ENCODE results near the gene RPP38.
A peak's percentile ranks its signal among the peaks of the same experiment; 100 is the strongest.

Gene RPP38, protein sequence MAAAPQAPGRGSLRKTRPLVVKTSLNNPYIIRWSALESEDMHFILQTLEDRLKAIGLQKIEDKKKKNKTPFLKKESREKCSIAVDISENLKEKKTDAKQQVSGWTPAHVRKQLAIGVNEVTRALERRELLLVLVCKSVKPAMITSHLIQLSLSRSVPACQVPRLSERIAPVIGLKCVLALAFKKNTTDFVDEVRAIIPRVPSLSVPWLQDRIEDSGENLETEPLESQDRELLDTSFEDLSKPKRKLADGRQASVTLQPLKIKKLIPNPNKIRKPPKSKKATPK

DNA sequence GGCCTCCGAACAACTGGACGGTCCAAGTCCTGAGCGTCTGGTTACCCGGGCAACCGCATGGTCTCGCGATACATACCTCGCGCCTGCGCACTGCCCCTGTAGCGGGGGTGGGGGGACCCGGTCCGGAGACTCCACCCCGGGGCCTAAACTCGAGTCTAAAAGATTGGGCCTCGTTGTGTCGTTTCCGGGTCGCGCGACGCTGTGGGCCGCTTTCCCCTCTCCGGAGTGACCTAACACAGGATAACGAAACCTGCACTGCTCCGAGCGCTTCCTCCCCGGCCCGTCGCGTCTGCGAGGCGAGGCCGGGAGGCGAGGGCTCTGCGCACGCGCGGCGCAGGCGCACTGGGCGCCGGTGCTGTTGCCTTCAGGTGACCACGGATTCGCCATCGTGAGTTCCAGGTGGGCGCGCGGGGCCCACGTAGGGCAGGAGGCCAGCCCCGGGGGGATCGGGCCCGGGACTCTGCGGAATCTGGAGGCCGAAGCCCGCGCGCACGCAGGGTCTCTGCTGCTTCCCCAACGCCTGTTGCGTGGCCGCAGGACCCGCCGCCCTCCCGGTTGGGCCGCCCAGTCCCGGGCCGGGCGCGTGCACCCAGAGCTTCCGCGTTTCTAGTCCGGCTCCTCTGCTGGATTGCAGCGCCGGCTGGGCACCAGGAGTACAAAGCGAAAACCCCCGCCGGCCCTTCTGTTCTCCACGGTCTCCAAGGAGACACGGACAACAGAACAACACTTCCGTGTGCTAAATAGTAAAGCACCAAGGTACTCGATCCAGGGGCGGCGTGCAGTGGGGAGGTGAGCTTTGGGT lies at the start of gene RPP38:
Gene RPP38 (plus strand): TSS at position 345 of the 802 bp plus-strand sequence. CDS start 5,960 bp downstream, outside the sequence.
- peak; percentile 97 for DNase-seq (ENCODE audit: low read depth)

DNA sequence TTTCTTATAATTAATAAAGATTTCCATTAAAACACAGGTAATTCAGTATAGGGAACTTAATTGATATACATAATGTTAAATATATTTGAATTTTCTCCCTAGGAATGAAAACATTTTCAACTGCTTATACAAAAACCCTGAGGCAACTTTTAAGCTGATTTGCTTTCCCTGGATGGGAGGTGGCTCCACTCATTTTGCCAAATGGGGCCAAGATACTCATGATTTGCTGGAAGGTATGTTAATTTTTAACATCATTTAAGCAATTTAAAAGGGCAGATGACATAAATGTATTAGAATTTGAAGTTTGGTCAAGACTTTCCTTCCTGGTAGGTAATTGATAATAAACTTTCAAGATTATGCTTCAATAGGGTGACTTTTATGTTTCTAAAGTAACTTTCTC lies 47.6 kb upstream of the RPP38 start:
- DNase-seq (ENCODE audit: low read depth) = no peak

DNA sequence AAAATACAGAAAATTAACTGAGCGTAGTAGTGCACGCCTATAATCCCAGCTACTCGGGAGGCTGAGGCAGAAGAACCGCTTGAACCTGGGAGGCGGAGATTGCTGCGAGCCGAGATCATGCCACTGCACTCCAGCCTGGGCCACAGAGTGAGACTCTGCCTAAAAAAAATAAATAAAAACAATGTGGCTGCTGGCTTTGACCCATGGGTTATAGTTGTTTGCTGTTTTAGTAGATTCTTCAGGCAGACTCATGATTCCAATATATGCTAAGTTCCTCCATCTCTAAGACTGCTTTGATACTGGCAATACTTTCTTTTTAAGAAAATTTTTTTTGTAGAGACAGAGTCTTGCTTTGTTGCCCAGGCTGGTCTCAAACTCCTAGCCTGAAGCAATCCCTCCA lies 45.0 kb upstream of the RPP38 start:
- DNase-seq (ENCODE audit: low read depth) = no peak

DNA sequence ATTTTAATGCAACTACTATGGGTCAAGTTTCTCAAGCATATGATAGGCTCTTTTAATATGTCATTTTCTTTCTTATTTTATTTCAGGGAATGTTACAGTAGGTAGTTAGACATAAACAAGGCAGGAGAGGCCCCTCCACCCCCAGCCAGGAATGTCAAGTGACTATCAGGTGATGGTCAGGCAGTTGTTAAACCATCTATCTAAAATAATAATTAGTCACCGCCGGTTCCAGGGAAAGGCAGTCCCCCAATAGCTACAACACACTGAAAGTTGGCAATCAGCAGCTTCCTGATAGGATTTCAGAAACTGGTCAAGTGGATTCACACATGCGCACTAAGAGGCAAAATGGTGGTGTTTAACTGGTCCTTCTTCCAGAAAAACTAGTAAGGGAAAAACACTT lies 44.1 kb upstream of the RPP38 start:
- DNase-seq (ENCODE audit: low read depth) = no peak

DNA sequence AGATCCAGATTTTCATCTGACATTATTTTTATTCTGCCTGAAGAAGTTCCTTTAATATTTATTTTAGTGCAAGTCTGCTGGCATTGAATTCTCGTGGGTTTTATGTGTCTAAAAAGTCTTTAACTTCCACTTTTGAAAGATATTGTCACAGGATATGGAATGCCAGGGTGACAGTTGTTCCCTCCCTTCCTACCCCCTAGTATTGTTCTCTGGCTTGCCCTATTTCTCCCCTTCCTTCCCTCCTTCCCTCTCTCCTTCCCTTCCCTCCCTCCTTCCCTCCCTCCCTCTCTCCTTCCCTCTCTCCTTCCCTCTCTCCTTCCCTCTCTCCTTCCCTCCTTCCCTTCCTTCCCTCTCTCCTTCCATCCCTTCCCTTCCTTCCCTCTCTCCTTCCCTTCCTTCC lies 38.5 kb upstream of the RPP38 start:
- no peak for DNase-seq (ENCODE audit: low read depth)

DNA sequence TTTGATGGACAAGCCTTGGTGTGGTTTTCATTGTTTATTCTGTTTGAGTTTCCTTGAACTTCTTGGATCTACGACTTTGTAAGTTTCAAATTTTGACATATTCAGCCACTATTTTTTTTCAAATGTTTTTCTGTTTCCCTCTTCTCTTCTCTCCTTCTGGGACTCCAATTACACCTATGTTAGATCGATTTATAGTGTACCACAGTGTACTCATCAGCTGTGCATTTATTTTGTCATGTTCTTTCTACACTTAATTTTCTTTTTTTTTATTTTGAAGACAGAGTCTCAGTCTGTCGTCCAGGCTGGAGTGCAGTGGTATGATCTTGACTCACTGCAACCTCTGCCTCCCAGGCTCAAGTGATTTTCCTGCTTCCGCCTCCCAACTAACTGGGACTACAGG lies 37.2 kb upstream of the RPP38 start:
- DNase-seq (ENCODE audit: low read depth) = no peak

DNA sequence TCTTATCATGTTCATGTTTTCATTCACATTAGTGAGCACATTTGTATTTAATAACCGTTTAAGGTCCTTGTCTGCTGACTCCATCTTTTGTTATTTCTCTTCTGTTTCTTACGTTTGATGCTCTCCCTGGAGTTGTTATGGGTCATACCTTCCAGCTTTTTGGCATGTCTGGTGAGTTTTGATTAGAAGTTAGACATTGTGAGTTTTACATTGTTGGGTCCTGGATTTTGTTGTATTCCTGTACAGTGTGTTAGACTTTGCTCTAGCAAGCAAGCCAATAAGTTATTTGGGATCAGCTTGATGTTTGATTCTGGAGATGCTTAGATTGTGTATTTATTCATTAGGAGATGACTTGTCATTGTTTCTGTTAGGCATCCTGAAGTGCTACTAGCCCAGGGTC lies 36.5 kb upstream of the RPP38 start:
- DNase-seq (ENCODE audit: low read depth) = no peak

DNA sequence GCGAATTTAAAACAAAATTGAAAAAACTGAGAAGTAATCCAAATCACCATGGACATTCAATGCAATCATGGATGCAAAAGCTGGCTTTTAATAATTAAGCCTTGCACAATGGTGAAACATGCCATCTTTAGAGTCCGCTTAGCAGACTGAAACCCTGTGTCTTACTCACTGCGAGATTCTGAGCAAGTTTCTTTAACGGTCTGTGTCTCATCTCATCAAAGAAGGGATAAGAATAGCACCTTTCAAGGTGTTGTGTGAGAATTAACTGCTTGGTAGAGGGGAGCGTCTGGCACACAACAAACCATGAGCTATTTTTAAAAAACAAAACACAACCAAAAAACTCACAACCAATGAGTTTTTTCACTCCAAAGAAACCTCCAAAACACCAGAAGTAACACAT lies 30.0 kb upstream of the RPP38 start:
- no peak for DNase-seq (ENCODE audit: low read depth)

DNA sequence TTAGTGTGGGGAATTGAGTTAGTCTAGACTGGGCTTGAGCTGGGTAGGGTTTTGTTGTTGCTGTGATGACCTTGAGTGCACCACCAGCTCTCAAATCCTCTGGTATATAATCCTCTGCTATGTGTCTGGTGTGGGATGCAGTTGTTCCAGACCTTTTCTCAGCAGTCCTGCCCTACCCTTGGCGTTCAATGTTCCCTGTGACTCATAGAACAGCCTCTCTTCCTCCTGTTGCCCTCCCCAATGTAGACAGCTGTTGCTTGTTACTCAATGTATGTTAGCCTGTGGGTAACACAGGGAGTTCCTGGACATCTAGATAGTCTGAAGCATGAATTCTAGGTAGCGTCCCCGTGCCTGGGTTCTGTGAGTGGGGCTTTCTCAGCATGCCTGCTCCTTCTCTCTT lies 28.4 kb upstream of the RPP38 start:
- DNase-seq (ENCODE audit: low read depth) = no peak

DNA sequence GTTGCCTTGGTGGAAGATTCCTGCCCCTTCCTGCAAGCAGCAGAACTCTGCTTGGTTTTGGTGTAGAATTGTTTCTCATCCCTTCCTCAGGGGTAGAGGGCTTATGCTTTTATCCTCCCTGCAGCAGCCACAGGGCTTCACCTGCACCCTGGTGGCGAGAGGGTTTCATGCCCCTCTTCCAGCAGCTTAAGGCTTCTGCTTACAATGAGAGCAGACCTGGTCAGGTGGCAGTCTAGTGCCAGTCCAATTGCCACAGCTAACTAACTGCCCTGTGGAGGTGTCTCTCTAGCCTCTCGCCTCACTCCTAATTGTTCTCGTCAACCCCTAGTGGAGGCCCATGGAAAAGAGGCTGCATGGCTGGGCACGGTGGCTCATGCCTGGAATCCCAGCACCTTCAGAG lies 27.9 kb upstream of the RPP38 start:
- no peak for DNase-seq (ENCODE audit: low read depth)

DNA sequence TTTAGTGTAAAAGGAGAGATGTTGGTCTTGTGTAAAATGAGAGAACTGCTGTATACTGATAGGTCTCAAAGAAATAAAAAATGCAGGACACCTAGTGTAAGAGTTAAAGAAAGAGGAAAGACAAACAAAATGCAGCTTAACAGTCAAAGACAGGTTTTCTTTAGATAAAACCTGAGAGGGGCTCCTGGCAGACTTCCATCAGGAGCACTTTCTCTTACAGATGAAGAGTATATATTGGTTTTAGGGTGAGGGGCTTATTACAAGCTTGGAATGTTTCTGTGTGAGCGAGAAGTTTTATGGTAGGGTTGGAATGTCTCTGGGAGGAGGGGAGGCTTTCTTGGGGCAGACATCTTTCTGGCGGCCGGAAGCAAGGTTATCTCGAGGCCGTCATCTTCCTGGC lies 24.8 kb upstream of the RPP38 start:
- no peak for DNase-seq (ENCODE audit: low read depth)

DNA sequence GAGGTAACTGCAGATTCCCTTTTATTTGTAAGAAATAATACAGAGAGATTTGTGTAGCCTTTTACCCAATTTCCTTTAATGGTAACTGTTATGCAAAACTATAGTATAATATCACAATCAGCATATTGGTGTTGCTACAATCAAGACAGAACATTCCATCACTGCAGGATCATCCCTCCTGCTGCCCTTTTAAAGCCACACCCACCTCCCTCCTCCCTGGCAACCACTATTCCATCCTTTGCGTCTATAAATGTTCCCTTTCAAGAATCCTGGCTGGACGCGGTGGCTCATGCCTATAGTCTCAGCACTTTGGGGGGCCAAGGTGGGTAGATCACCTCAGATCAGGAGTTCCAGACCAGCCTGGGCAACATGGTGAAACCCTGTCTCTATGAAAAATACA lies 21.7 kb upstream of the RPP38 start:
- DNase-seq (ENCODE audit: low read depth) = no peak

DNA sequence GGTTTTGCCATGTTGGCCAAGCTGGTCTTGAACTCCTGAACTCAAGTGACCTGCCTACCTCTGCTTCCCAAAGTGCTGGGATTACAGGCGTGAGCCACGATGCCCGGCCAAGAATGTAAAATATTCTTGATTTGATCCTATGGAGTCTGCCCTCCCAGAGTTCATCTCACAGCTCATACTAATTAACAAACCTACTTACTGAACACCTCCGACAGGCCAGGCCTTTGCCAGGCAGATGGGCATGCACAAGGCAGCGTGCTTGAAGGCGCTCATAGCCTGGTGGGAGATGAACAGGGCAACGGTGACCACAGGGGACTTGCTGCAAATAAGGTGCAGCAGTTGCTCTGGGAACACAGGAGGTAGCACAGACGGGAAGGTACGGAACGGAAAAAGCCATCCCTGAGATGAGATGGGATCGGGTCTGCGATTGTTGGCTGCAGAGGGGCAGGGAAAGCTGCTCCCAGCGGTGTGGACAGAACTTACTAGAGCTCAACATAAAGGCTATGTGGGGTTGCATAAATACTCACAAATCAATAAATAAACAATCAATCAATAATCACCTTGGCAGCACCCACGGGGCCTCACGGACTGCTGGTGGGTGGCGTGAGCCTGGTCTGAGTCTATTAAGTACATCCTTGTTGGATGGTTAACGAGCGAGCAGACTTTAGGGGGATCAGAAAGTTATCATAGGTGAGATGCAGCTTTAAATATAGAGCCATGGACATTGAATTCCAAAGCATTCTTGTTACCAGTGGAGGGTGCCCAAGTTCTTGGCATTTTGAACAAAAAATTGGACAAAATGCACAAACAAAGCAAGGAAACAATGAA lies 13.3 kb upstream of the RPP38 start:
- DNase-seq (ENCODE audit: low read depth) = no peak

DNA sequence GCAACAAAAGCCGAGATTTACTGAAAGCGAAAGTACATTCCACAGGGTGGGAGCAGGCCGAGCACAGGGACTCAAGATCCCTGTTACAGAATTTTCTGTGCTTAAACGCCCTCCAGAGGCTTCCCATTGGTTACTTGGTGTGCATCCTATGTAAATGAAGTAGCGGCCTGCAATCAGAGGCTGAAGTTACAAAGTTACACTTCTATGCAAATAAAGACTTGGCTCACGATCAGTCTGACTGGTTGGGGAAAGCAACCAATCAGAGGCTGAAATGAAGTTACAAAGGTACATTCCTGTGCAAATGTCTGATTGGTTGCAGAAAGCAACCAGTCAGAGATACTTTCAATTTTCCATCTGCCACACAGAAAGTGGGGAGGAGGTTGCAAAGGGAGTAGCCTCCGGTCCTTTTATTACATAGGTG lies 12.6 kb upstream of the RPP38 start:
- no peak for DNase-seq (ENCODE audit: low read depth)

DNA sequence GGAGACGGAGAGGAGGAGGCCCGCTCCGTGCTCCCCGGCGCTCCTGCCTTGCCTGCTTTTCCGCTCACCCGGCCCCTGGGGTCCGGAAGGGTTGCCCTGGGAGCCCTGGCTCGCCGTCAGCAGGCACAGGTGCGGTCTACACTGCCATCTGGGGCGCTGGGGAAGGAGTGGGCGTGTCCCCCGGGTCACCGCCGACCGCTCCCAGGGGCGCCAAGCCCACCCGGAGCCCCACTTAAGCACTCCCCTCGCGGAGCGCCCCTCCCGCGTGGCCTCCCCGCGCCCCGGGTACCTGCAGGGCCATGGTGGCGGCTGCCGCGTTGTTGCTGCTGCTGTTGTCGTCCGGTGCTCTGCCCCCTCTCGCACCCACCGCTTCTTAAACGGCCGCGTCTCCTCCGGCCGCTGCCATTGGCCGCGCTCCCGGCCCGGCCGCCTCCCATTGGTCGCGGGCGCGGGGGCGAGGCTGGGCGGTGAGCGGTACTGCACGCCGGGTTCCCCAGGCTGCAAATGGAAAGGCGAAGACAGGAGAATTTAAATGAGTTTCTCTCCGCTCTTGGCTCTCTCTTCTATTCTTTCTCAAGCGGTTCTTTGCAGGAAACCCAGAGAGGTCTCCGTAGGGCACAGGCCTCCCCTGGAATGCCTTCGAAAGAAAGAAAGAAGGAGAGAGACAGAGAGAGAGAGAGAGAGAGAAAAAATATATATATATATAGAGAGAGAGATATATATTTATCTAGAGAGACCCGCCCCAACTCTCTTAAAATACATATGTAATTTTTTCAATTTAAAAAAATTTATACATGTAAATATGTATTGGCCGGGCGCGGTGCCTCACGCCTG lies 8.5 kb upstream of the RPP38 start, which contains the start of gene ACBD7:
Gene ACBD7 (minus strand): TSS at position 349 of the 834 bp plus-strand sequence. CDS start 48 bp downstream, at position 301.
- peak; percentile 70 for DNase-seq (ENCODE audit: low read depth)

DNA sequence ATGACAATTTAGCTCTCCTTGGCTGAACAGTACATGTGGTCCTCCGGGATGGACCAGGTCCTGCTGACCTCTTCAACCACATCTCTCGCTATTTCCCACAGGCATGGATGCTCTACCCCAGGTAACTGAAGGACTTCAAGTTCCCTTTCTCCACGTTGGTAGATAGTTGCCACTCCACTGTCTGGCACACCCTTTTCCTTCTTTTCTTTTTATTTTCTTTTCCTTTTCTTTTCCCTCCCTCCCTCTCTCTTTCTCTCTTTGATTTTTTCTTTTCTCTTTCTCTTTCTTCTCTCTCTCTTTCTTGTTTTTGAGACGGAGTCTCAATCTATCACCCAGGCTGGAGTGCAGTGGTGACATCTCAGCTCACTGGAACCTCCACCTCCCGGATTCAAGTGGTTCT lies 5.7 kb upstream of the RPP38 start:
- DNase-seq (ENCODE audit: low read depth) = no peak

DNA sequence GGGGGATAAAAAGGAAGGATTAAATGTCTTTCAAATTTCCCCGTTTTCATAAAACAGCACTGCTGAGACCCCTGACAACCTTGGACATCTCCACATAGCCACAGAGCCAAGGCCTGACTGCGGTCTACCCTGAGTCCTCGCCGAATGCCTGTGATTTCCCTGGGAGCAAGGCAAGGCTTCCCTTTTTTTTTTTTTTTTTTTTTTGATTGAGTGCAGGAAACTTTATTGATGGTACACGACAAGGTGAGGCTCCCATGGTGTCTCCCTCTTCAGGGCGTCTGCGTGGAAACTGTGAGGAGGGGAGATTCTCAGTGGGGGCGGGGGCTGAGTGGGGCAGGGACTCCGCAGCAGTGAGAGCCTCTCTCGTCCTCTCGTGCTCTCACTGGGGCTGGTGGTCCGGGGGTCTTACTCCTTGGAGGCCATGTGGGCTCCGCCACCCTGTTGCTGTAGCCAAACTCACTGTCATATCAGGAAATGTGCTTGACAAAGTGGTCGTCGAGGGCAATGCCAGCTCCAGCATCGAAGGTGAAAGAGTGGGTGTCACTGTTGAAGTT lies 4.2 kb upstream of the RPP38 start:
- no peak for DNase-seq (ENCODE audit: low read depth)

DNA sequence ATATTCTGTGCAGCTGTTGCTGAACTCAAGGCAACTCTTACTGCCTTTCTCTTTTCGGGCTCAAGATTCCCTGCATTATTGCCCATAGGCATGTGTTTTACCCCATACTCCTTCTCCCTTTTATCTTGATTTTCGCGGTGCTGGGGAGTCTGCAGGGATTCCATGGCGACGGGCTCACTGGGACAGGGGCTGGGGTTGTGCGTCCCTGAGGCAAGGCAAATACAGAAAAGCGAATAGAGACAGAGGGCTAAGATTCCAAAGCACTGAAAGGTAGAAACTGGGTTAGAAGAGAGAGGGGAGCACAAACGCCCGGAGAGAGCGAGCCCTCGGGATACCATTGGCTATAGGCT lies 519 bp upstream of the RPP38 start:
- no peak for DNase-seq (ENCODE audit: low read depth)

DNA sequence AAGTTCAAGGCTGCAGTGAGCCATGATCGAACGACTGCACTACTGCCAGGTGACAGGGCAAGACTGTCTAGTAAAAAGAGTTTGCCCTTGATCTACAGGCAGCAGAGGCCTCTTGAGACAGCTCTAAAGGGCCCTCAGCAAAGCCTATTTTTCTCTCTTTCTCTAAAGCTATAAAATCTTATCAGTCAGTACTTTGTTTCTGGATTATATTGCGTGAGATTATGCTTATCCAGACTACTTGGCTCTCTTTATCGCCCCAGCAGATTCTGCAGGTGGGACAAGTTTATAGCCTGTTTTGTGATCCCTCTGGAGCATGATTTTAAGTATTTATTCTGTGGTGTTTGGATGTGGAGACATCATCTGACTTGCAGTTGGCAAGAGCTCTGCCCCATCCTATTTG lies 2.7 kb downstream of the RPP38 start:
- no peak for DNase-seq (ENCODE audit: low read depth)

DNA sequence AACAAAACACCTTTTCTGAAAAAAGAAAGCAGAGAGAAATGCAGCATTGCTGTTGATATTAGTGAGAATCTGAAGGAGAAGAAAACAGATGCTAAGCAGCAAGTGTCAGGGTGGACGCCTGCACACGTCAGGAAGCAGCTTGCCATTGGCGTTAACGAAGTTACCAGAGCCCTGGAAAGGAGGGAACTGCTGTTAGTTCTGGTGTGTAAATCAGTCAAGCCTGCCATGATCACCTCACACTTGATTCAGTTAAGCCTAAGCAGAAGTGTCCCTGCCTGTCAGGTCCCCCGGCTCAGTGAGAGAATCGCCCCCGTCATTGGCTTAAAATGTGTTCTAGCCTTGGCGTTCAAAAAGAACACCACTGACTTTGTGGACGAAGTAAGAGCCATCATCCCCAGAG lies 6.4 kb downstream of the RPP38 start:
- no peak for DNase-seq (ENCODE audit: low read depth)

DNA sequence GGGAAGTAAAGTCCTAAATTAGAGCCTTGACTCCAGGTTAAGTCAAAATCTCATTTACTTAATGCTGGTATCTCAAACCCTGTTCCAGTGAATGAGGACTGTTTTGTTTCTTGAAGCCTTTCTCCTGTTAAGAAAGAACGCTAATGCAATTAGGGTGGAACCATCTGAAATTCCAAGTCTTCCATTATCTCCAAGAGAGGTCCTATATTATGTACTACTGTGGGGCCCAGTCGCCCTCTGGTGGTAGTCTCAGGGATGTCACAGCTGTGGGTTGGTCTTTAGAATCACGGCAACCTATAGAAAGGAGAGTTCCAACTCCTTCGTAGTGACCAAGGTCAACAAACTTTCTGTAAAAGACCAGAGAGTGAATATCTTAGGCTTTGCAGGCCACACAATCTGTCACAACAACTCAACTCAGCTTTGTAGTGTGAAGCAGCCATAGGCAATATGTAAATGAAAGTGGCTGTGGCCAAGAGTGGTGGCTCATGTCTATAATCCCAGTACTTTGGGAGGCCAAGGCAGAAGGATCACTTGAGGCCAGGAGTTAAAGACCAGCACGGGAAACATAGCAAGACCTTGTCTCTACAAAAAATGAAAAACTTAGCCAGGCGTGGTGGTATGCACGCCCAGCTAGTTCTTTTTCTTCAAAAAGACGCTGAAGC lies 9.3 kb downstream of the RPP38 start:
- DNase-seq (ENCODE audit: low read depth) = peak; percentile 58

Data from activated T-cell treated with anti-CD3 and anti-CD28 coated beads for 1 hour (primary cell).